GM08714 (cell line): ENCODE measurements around the gene HRH3.
A peak's percentile ranks its signal among the peaks of the same experiment; 100 is the strongest.

Experiments used
- H3K4me3 ChIP-seq: fragments of 200-500 bp; sonication (Bioruptor generic); 2 replicates; pipeline ENCODE4 v1.5.1; 2014; ENCODE audit warnings: mild to moderate bottlenecking, low read length, inconsistent platforms
- ZNF274 ChIP-seq: IDR thresholded peaks from 2 replicates; pipeline ENCODE4 v1.6.1; 2012; ENCODE audit warnings: mild to moderate bottlenecking, low read depth, low read length

Gene HRH3

GRCh38 chr20:62182469-62183425 is 37.3 kb downstream of the HRH3 start, which contains the start of gene MTG2:
MTG2 (plus strand) TSS chr20:62183028; CDS start chr20:62193421, 10,393 bp downstream.
- TF ChIP-seq ZNF274: no peak
- H3K4me3 ChIP-seq: peak within 1 kb of the TSS; percentile 98

- H3K4me3 ChIP-seq: peak overlapping the region; percentile 98; the same call in 1 of the 2 replicates
- TF ChIP-seq ZNF274: no peak
These were observed 38.3 kb downstream of the HRH3 start for GRCh38 chr20:62181808-62182207.

DNA sequence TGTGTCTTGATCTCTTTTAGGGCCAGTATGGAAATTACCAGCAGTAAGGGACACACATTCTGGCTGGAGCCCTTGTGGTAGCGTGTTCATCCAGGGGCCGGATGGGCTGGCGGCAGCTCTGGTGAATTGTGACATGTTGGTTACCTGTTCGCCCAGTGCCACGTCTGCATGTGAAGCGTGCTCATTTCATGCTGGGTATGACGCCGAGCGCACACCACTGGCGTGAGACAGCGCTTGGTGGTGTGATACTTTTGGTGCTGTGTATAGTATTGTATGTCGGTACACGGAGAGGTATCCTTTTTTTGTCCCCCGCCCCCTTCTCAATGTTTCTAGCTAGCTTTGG is 40.9 kb downstream of the HRH3 start:
- no peak for TF ChIP-seq ZNF274
- H3K4me3 ChIP-seq: no peak overlapping the region

- H3K4me3 ChIP-seq: no peak overlapping the region
These were observed 41.5 kb downstream of the HRH3 start for GRCh38 chr20:62178316-62179161.

GRCh38 chr20:62177307-62177706 is 42.8 kb downstream of the HRH3 start:
- TF ChIP-seq ZNF274: no peak
- H3K4me3 ChIP-seq: no peak overlapping the region

More at GRCh38 chr20:62178316-62179161, 41.5 kb downstream of the HRH3 start:
- no peak for TF ChIP-seq ZNF274

DNA sequence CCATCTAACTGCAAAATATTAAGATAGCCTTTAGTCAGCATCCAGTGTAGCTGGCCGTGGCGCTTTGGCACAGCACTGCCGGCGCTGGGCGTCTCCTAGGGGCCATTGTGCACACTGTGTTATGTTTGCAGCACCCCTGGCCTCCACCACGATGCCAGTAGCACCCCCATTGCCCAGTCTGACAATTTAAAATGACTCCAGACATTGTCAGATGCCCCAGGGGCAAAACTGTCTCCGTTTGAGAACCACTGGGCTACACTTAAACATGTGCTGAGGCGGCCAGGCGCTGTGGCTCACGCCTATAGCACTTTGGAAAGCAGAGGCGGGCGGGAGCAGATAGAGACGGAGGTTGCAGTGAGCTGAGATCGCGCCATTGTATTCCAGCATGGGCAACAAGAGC is 43.2 kb downstream of the HRH3 start:
- TF ChIP-seq ZNF274: no peak
- H3K4me3 ChIP-seq: no peak overlapping the region

DNA sequence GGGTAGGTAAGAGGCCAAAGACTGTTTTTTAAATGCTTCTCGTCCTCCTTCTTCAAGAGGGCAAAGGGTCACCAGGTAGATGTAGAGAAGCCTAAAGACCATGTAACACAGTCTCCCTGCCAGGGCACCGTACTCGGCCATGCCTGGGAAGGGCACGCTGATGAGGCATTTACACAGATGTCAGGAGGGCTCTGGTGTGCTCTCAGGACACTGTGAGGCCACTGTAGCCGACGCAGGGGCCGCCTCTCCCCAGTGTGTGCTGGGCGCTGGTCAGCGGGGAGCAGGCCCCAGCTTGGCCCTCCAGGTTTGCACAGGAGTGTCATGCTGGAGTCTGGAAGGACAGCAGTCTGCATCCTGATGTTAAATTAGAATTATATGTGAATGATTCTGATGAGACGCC is 44.4 kb downstream of the HRH3 start:
- no peak for TF ChIP-seq ZNF274
- no peak overlapping the region for H3K4me3 ChIP-seq

GRCh38 chr20:62174870-62175624 is 45.0 kb downstream of the HRH3 start:
- no peak overlapping the region for H3K4me3 ChIP-seq
- TF ChIP-seq ZNF274: no peak

DNA sequence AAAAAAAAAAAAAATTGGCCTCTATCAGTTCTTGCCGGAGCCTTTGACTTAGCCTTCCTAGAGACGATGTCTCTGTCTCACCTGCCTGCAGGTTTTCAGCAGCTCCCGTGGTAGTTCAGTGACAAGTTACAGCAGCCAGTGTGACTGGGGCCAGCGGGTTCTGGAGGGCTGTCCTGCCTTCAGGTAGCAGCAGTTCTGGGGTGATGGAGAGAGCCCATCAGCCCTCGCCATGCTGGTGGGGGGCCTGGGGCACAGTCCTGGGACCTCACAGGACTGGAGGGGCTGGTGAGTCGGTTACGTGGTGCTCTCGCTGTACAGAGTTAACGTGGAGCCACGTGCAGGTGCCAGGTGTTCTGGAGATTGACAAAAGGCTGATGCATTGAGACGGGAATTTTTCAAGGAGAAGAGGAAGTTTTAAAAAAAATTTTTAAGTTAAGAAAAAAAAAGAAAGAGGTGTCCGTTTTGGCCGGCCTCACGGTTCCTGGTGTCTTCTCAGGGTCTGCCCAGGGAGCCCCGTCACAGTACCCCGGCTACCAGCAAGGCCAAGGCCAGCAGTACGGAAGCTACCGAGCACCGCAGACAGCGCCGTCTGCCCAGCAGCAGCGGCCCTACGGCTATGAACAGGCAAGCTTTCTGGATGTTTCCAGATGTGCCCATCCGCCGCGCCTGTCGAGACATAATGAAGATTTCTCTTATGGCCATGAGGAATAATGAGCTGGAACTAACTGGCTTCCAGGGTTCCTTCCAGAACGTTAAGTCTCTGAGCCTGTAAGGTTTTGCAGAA is 45.9 kb downstream of the HRH3 start:
- H3K4me3 ChIP-seq: no peak overlapping the region
- no peak for TF ChIP-seq ZNF274

- no peak overlapping the region for H3K4me3 ChIP-seq
- TF ChIP-seq ZNF274: no peak
These were observed 47.4 kb downstream of the HRH3 start for GRCh38 chr20:62172666-62173065.

GRCh38 chr20:62171245-62171644 is 48.8 kb downstream of the HRH3 start:
- H3K4me3 ChIP-seq: no peak overlapping the region
- no peak for TF ChIP-seq ZNF274

DNA sequence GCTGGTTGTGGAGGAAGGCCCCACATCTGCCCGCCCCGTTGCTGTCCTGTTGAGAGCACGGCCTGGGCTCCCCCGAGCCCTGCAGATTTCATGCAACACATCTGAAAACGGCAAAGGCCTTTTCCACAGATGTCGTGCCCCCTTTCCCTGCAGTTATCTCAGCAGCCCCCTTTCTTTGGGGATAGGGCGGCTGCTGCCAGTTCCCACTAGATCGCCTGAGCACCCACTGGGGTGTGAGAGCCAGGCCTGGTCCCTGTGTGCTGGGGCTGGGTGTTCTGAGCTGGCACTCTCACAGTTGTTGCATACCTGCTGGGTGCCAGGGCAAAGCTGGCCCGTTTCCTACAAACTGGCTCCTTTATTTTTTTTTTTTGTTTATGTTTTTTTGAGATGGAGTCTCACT is 49.5 kb downstream of the HRH3 start:
- no peak for TF ChIP-seq ZNF274

DNA sequence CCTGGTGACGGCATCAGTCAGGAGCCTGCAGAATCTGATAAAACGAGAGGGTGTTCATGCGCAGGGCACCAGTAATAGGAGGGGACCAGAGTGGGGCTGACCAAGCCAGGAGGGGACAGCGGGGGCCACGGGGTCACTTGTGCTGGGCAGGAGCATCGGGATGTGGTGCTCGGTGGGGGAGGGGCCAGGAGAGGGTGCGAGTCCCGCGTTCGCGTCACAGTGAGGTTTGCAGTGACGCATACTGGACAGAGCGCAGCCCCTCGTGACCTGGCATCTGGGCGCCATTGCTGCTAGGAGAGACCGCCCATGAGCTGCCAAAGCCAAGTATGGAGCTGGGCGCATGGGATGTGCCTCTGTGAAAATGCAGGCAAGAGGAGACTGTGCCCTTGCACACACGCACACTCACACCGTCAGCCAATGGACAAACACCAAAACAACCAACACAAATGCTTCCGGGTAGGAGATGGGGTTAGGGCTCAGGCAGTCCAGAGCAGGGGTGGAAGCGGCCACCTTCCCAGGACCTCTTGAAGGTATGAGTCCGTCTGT is 51.1 kb downstream of the HRH3 start:
- no peak for TF ChIP-seq ZNF274
- no peak overlapping the region for H3K4me3 ChIP-seq

More for the DNA sequence above, 49.5 kb downstream of the HRH3 start:
- no peak overlapping the region for H3K4me3 ChIP-seq
